ENCODE data around the gene LRRC27. TPM values are rescaled to one million over a fixed set of nuclear protein-coding genes. Genes with fewer than 3 reads are reported as not detected.

The LRRC27 gene
- total and polyA plus RNA-seq, 8 donors: 11.7 to 35.1 (median 28.3) TPM

DNA sequence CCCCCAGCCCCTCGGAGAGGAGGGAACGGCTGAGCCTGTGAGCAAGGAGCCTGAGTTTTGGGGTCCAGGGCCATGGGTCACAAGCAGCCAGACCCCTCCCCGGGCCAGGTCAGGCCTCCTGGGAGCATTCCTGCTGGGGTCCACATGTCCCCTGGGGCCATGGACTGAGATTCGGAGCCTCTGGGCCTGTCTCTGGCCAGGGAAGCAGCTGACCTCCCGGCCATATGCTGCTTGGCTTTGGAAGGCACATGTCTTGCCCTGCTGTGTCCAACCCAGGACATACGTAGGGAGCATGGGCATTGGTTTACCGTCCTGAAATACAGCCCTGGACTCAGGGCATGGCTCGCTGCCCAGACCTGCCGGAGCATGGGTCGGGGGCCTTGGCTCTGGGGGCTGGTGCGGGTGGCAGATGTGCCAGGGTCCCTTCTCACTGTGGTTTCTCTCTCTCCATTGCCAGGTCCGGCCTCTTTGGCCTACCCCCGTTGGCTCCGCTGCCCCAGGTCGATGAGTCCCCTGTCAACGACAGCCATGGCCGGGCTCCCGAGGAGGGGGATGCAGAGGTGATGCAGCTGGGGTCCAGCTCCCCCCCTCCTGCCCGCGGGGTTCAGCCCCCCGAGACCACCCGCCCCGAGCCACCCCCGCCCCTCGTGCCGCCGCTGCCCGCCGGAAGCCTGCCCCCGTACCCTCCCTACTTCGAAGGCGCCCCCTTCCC, 72.3 kb downstream of the LRRC27 start:
- DNase-seq: peak in 1 of 4 donors; percentile 76

DNA sequence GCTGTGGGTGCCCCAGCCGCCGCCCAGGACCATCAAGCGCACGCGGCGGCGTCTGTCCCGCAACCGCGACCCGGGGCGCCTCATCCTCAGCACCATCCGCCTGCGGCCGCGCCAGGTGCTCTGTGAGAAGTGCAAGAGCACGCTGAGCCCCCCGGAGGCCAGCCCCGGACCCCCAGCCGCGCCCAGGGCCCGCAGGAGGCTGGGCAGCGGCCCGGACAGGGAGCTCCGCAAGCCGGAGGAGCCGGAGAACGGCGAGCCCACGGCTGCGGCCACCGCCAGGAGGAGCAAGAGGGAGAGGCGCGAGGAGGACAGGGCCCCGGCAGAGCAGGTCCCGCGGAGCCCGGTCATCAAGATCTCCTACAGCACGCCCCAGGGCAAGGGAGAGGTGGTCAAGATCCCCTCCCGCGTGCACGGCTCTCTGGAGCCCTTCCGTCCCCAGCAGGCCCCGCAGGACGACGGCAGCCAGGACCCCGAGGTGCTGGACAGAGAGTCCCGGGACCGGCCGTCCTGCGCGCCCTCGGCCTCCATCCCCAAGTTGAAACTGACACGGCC, 73.0 kb downstream of the LRRC27 start:
- TF ChIP-seq CTCF (IDR thresholded peaks at IDR 0.05): no peak
- DNase-seq: peak in 1 of 4 donors; percentile 79
- ATAC-seq: no peak
- H3K27ac ChIP-seq: no peak overlapping the region
- intact Hi-C loops (cut with DNase I): no loop called here
- no peaks in the 10 kb centered on the region for H3K9me3 ChIP-seq
- H3K4me1 ChIP-seq: peaks cover 21 to 78% of the 10 kb centered on the region in 2 donors
- peaks cover 0 to 30% of the 10 kb centered on the region in 2 donors for H3K36me3 ChIP-seq
- no peaks in the 10 kb centered on the region for H3K27me3 ChIP-seq
- H3K4me3 ChIP-seq: no peak overlapping the region

More for the DNA sequence above, 72.3 kb downstream of the LRRC27 start:
- Histone ChIP-seq H3K4me1 (peaks cover 22 to 78% of the 10 kb centered on the region in 2 donors), H3K27ac (peak overlapping the region; percentile 26 to 33), H3K9me3 (no peaks in the 10 kb centered on the region), H3K4me3 (no peak overlapping the region), H3K27me3 (no peaks in the 10 kb centered on the region), H3K36me3 (peaks cover 0 to 30% of the 10 kb centered on the region in 2 donors)
- no peak for TF ChIP-seq CTCF (IDR thresholded peaks at IDR 0.05)
- intact Hi-C loops (cut with DNase I): no loop called here
- ATAC-seq: no peak

DNA sequence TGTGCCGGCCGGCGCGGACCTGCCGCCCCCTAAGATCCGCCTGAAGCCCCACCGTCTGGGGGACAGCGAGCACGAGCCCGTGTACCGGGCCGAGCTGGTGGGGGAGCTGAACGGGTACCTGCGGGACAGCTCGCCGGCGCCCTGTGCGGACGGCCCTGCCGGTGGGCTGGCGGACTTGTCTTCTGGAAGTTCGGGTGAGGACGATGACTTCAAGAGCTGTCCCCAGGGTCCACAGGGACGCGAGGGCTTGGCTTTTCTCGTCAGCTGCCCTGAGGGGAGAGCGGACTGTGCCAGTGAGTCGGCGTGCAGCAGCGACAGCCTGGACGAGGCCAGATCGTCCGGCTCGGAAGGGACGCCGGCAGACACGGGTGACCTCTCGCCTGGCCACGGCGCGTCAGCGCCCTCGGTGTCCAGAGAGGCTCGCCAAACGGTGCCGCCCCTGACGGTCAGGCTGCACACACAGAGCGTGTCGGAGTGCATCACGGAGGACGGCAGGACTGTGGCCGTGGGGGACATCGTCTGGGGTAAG, 73.5 kb downstream of the LRRC27 start:
- no peaks in the 10 kb centered on the region for H3K9me3 ChIP-seq
- H3K4me3 ChIP-seq: no peak overlapping the region
- no peaks in the 10 kb centered on the region for H3K27me3 ChIP-seq
- no peak for ATAC-seq
- intact Hi-C loops (cut with DNase I): no loop called here
- H3K36me3 ChIP-seq: peaks cover 0 to 30% of the 10 kb centered on the region in 2 donors
- no peak for TF ChIP-seq CTCF (IDR thresholded peaks at IDR 0.05)
- H3K4me1 ChIP-seq: peaks cover 19 to 78% of the 10 kb centered on the region in 2 donors
- DNase-seq: no peak
- H3K27ac ChIP-seq: no peak overlapping the region

- H3K27ac ChIP-seq: no peak overlapping the region
- H3K9me3 ChIP-seq: no peaks in the 10 kb centered on the region
- ATAC-seq: no peak
- H3K4me3 ChIP-seq: no peak overlapping the region
- TF ChIP-seq CTCF (IDR thresholded peaks at IDR 0.05): no peak
- intact Hi-C loops (cut with DNase I): no loop called here
- H3K36me3 ChIP-seq: peaks cover 0 to 30% of the 10 kb centered on the region in 2 donors
- peaks cover 18 to 78% of the 10 kb centered on the region in 2 donors for H3K4me1 ChIP-seq
- peak in 1 of 4 donors; percentile 43 for DNase-seq
- H3K27me3 ChIP-seq: no peaks in the 10 kb centered on the region
Measured at GRCh38 chr10:132406181-132406580, 74.2 kb downstream of the LRRC27 start.

DNA sequence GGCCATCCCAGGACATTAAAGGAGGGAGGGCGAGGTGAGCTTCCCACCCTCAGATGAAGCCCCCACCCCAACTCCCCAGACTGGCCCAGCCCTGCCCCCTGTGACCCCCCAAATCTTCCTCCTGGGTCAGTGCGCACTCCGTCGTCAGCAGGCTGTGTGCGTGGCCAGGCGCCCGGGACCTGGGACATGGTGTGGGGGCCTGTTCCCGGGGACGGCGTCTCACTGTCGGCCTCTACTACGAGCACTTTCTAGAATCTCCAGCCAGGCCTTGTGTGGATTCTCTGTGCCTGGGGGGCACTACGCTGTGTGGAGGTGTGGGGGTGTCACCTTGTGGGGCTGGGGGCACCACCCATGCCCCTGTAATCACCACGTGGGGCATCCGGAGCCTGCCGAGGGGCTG, 74.8 kb downstream of the LRRC27 start:
- Histone ChIP-seq H3K36me3 (peaks cover 0 to 30% of the 10 kb centered on the region in 2 donors), H3K27ac (peak overlapping the region; percentile 81 to 92), H3K27me3 (no peaks in the 10 kb centered on the region), H3K4me3 (no peak overlapping the region), H3K4me1 (peaks cover 23 to 78% of the 10 kb centered on the region in 2 donors), H3K9me3 (no peaks in the 10 kb centered on the region)
- ATAC-seq (no peak), DNase-seq (peak in 1 of 4 donors; percentile 71)
- no peak for TF ChIP-seq CTCF (IDR thresholded peaks at IDR 0.05)
- intact Hi-C loops (cut with DNase I): no loop called here

Data from left lung (tissue), 10 donors.